HG03457 (cell line): Measurements from ENCODE around the gene EPS8L2.
"Not testable (repeated sequence)": the region's sequence is repeated elsewhere in the genome, so short reads cannot be mapped to it uniquely, and the experiment has no call there.

Source experiments
- ATAC-seq: cut with Tn5 transposase; IDR thresholded peaks from one replicate; pipeline ENCODE4 v1.9.1; 2021; ENCODE audit warnings: moderate number of reproducible peaks; ENCODE audit not compliant: unreplicated experiment

Gene EPS8L2

GRCh38 chr11:689625-690024 lies 16.4 kb upstream of the EPS8L2 start:
- ATAC-seq: no peak

- ATAC-seq: not testable (repeated sequence)
These were observed 15.8 kb upstream of the EPS8L2 start for GRCh38 chr11:690244-690643.

GRCh38 chr11:690738-691633 lies 15.0 kb upstream of the EPS8L2 start:
- ATAC-seq: no peak

GRCh38 chr11:691710-692590 lies 14.1 kb upstream of the EPS8L2 start:
- ATAC-seq: no peak

- ATAC-seq: no peak
These were observed 13.1 kb upstream of the EPS8L2 start for GRCh38 chr11:692824-693414.

GRCh38 chr11:693415-693831 lies 12.6 kb upstream of the EPS8L2 start:
- ATAC-seq: no peak

- no peak for ATAC-seq
These were observed 12.0 kb upstream of the EPS8L2 start for GRCh38 chr11:693887-694562.

- ATAC-seq: peak; percentile 68
These were observed 11.3 kb upstream of the EPS8L2 start, which contains the start of gene DEAF1 for GRCh38 chr11:694563-695287. Gene DEAF1 (minus strand): TSS chr11:695222. CDS start chr11:695047, 175 bp downstream.

- ATAC-seq: no peak
These were observed 10.8 kb upstream of the EPS8L2 start for GRCh38 chr11:695288-695537.

- peak; percentile 55 for ATAC-seq
These were observed 10.3 kb upstream of the EPS8L2 start, which contains the start of gene TMEM80 for GRCh38 chr11:695538-696248. Gene TMEM80 (plus strand): TSS chr11:695816. CDS start chr11:695828, 12 bp downstream.

- no peak for ATAC-seq
These were observed 9.0 kb upstream of the EPS8L2 start for GRCh38 chr11:696955-697491.

GRCh38 chr11:697811-698311 lies 8.2 kb upstream of the EPS8L2 start:
- no peak for ATAC-seq

- no peak for ATAC-seq
These were observed 7.4 kb upstream of the EPS8L2 start for GRCh38 chr11:698493-699115.

GRCh38 chr11:699116-699508 lies 6.9 kb upstream of the EPS8L2 start:
- no peak for ATAC-seq

- no peak for ATAC-seq
These were observed 6.3 kb upstream of the EPS8L2 start for GRCh38 chr11:699753-700152.

GRCh38 chr11:701741-702461 lies 4.1 kb upstream of the EPS8L2 start:
- ATAC-seq: no peak

GRCh38 chr11:702462-703461 lies 3.3 kb upstream of the EPS8L2 start:
- ATAC-seq: no peak
